WTC11 (cell line): Measurements from ENCODE around the gene MACROD2.

Experiments
- CTCF ChIP-seq: fragments of 200-600 bp; IDR thresholded peaks from 2 replicates; pipeline ENCODE4 v1.8.0; 2022; ENCODE audit warnings: antibody characterized with exemption
- ESRRA ChIP-seq: sonication (generic); formaldehyde crosslinking; IDR thresholded peaks from 2 replicates; pipeline ENCODE4 v1.8.1; 2022; ENCODE audit warnings: mild to moderate bottlenecking, missing genetic modification reagents, borderline replicate concordance

DNA sequence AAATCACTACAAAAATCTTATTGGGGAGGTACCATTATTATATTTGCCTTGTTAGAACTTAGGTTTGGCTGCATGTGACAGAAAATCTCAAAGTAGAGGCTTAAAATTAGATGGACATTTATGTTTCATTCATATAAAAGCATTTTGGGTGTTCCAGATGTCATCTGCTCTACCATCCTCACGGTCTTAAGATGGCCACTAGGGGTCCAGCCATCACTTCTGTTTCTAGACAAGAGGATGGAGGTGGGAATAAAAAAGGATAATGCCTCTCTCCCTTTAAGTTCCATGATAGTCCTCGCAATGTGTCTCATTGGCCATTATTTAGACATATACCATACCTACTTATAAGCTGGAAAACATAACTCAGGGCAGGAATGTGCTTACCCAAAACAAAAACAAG is 1648.4 kb downstream of the MACROD2 start:
- TF ChIP-seq CTCF: no peak
- no peak for TF ChIP-seq ESRRA (CRISPR knock-in tag)
